COLO668 (cell line): ENCODE results near the gene CYBC1.
A peak's percentile ranks its signal among the peaks of the same experiment; 100 is the strongest.

Experiments
- DNase-seq: peaks from one replicate; lab custom pipeline; 2025; ENCODE audit not compliant: unreplicated experiment; lab: John Stamatoyannopoulos, UW

CYBC1 gene

GRCh38 chr17:82450357-82451106 lies at the start of gene CYBC1:
CYBC1 (minus strand) TSS chr17:82450752; CDS start chr17:82449254, 1,498 bp downstream.
- DNase-seq = peak; percentile 93

- peak; percentile 55 for DNase-seq
Observed at GRCh38 chr17:82497483-82498405, 47.2 kb upstream of the CYBC1 start.

GRCh38 chr17:82496529-82497434 lies 46.2 kb upstream of the CYBC1 start:
- peak; percentile 90 for DNase-seq

GRCh38 chr17:82495844-82496528 lies 45.4 kb upstream of the CYBC1 start:
- DNase-seq = peak; percentile 44

GRCh38 chr17:82494236-82495055 lies 43.9 kb upstream of the CYBC1 start:
- DNase-seq = peak; percentile 59

GRCh38 chr17:82493226-82493781 lies 42.8 kb upstream of the CYBC1 start:
- DNase-seq = no peak

- no peak for DNase-seq
Observed at GRCh38 chr17:82492643-82493225, 42.2 kb upstream of the CYBC1 start.

- DNase-seq = no peak
Observed at GRCh38 chr17:82491533-82491932, 41.0 kb upstream of the CYBC1 start.

GRCh38 chr17:82491196-82491530 lies 40.6 kb upstream of the CYBC1 start:
- no peak for DNase-seq

- peak; percentile 91 for DNase-seq
Observed at GRCh38 chr17:82490512-82491195, 40.1 kb upstream of the CYBC1 start.

- DNase-seq = peak; percentile 79
Observed at GRCh38 chr17:82489851-82490511, 39.4 kb upstream of the CYBC1 start.

GRCh38 chr17:82489117-82489516 lies 38.6 kb upstream of the CYBC1 start:
- no peak for DNase-seq

- DNase-seq = no peak
Observed at GRCh38 chr17:82487910-82488309, 37.4 kb upstream of the CYBC1 start.

- DNase-seq = no peak
Observed at GRCh38 chr17:82486231-82487094, 35.9 kb upstream of the CYBC1 start.

GRCh38 chr17:82483836-82484235 lies 33.3 kb upstream of the CYBC1 start:
- no peak for DNase-seq

- no peak for DNase-seq
Observed at GRCh38 chr17:82483204-82483660, 32.7 kb upstream of the CYBC1 start.

GRCh38 chr17:82480318-82480717 lies 29.8 kb upstream of the CYBC1 start:
- DNase-seq = no peak
